ENCODE data around the gene RNF213.
"Not testable (repeated sequence)": the region's sequence is repeated elsewhere in the genome, so short reads cannot be mapped to it uniquely, and the experiment has no call there.

Gene RNF213

DNA sequence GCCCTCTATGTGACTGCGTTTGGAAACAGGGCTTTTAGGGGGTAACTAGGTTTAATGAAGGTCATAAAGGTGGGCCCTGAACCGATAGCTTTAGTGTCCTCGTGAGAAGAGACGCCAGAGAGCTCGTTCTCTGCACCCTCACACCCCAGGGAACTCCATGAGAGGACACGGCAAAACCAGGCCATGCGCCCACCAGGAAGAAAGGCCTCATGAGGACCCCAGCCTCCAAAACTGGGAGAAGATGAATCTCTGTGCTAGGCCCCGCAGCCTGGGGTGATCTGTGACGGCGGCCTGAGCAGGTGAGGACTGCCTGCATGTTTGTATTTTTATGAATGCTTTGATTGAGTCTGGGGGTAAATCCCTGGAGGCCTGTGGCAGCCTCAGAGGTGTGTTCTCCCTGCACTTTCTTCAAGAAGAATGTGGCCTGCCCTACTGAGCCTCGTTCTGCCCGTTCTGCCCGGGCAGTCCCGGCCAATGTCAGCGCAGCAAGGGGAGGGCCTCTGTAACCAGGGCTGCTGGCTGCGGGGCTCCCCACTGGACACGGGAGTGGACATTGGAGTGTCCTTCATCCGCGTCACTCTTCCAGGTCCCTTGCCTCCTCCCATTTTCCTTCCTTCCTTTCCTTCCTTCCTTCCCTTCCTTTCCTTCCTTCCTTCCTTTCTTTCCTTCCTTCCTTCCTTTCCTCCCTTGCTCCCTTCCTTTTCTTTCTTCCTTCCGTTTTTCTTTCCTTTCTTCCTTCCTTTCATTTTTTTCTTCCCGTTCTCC is 6.8 kb upstream of the RNF213 start:
- no peak for DNase-seq

DNA sequence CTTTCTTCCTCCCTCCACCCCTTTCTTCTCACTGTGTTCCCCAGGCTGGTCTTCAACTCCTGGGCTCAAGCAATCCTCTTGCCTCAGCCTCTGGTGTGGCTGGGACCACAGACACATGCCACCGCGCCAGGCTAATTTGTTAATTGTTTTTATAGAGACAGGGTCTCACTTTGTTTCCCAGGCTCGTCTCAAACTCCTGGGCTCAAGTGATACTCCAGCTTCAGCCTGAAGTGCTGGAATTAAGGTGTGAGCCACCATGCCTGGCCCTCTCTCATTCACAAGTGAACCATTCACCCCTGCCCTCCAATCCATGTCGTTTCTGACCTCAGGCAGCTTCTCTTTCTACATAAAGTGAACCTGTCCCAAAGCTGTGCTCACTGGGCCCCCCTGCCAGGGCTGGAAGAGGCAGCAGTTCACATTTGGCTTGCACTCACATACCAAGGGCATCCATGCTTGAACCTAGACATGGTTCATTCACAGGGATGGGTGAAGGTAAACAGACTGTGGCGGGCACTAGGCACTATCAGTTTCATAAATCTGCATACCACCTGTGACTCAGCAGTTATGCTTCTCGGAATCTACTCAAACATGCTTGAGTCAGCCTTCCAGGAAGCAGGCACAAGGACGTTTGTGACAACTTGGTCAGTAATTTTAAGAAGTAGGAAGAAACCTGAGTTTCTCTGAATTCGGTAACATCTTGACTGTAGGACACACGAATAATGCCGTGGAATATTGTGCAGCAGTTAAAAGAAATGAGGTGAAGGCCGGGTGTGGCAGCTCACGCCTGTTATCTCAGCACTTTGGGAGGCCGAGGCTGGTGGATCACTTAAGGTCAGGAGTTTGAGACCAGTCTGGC is 6.0 kb upstream of the RNF213 start:
- no peak for DNase-seq

DNA sequence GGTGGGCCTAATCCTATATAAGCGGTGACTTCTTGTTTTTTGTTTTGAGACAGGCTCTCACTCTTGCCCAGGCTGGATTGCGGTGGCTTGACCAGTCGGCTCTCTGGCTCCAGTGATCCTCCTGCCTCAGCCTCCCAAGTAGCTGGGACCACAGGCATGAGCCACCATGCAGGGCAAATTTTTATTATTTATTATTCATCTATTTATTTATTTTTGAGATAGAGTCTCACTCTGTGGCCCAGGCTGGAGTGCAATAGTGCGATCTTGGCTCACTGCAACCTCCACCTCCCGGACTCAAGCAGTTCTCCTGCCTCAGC is 4.7 kb upstream of the RNF213 start:
- DNase-seq: no peak

DNA sequence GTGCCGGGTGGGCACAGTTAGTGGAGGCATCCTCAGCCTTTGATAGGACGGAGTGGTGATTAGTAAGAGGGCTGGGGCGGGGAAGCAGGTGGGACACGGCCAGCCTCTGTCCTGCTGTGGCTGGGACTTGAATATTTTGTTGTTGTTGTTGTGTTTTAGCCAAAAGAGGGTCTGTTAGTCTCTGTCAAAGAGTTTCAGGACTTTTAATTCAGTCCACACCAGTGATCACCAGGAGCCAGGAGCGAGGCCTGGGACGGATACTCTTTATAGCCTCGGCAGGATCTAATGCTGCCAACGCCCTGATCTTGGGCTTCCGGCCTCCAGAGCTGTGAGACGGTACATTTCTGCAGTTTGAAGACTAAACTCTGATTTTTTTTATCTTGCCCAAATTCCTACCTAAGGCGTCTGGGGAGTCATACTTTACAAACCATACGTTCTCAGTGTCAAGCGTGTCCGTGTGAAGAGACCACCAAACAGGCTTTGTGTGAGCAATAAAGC is 2.9 kb upstream of the RNF213 start:
- DNase-seq: no peak

DNA sequence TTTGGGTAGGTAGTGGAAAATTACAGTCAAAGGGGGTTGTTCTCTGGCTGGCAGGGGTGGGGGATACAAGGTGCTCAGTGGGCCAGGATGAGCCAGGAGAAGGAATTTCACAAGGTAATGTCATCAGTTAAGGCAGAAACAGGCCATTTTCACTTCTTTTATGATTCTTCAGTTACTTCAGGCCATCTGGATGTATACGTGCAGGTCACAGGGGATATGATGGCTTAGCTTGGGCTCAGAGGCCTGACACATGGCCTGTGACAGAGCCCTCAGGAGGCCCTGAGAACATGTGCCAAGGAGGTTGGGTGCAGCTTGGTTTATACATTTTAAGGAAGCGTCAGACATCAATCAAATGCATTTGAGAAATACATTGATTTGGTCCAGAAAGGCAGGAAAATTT is 2.4 kb upstream of the RNF213 start:
- not testable (repeated sequence) for DNase-seq

DNA sequence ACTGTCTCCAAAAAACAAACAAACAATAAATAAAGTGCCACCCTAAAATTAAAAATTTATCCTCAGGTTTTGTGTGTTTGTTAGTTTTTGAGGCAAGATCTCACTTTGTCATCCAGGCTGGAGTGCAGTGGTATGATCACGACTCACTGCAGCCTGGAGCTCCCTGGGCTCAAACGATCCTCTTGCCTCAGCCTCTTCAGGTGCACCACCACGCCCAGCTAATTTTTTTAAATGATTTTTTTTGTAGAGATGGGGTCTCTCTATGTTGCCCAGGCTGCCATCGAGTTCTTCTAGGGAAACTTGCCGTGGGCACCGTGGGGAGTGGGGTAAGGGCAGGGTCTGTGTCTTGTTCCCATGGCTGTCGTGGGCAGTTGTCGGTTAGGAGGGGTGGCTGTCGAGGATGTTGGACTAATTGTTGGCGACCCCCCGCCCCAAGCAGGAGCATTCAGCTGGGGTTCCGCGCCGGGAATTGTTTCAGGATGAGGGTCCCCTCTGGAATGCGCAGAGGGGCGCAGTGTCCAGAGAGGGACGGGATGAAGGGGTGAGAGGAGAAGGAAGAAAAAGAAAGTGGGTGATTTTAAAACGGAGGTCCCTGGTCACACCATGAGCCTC is 1.1 kb upstream of the RNF213 start:
- no peak for DNase-seq

DNA sequence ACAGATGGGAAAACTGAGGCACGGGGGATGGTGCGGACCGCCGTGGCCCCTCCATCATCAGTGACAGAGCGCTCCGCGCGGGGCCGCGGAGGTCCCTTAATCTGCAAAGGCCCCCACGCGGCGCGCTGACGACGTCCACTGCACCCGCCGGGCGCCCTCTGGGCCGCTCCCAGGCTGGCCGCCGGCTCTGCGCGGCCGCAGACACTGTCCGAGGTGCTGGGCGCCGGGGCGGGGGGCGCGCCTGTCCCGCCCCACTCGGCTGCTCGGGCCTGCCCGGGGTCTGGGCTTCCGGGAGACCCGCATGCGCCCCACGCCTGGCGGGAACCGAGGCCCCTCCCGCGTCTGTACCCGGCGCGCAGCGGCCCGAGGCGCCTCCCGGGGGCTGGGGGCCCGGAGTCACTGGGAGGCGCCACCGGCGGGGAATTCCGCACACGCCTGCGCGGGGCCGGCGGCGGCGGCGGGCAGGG is 550 bp upstream of the RNF213 start:
- DNase-seq: peak; percentile 56

DNA sequence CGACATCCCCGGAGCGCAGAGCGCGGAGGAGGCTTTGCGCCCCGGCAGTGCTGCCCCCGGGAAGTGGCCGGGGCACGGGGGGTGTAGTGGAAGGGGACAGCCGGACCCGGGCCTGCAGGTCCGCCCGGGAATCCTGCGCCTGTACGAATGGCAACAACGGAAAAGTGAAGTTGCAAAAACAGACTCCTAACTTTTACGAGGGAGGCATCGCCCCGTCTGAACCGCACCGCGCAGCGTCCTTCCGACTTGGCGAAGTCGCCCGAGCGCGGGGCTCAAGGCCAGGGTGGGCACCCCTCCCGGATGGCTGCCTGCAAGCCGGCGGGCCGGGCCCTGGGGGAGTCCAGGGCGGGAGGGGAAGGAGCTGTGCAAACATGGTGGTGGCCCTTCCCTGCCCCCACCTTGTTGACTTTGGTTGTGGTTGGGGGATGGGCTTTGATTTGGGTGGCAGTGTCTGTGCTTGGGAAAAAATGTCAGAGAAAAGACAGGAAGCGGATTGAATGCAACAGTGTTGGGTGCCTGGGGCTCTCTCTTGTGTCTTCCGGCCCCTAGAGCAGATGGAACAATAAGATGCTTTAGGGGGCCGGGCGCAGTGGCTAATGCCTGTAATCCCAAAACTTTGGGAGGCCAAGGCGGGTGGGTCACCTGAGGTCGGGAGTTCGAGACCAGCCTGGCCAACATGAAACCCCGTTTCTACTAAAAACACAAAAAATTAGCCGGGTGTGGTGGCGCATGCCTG is 675 bp downstream of the RNF213 start:
- peak; percentile 60 for DNase-seq

DNA sequence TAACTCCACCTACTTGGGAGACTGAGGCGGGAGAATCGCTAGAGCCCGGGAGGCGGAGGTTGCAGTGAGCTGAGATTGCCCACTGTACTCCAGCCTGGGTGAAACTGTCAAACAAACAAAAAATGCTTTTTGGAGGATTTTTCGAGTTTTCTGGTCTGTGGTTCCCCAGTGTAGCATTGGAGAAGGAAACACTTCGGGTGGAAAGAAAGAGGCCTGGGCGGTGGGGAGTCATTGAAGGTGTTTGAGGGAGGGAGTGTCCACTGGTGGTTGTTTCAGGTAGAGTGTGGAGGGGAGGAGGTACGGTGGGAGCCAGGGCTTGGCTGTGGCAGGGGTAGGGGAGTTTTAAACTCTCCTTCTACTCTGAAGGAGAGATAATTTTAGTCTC is 1.2 kb downstream of the RNF213 start:
- DNase-seq: no peak

DNA sequence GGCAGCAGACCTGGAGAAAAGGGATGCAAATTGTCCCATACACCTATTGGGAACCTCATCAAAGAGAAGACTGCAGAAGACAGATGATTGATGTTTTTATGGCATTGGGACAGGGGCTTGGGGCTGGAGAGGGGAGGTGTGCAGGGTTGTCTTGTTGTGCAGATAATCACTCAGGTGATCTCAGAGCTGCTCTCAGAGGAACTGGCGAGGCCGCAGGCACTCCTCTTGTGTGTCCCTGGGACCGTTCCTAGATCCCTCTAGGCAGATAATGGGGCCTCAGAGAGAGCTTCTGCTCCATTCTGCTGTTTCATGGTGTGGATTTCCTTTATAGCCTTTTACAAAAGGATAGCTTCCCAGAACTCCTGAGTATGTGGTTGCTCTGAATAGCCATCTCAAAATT is 1.6 kb downstream of the RNF213 start:
- DNase-seq: no peak

DNA sequence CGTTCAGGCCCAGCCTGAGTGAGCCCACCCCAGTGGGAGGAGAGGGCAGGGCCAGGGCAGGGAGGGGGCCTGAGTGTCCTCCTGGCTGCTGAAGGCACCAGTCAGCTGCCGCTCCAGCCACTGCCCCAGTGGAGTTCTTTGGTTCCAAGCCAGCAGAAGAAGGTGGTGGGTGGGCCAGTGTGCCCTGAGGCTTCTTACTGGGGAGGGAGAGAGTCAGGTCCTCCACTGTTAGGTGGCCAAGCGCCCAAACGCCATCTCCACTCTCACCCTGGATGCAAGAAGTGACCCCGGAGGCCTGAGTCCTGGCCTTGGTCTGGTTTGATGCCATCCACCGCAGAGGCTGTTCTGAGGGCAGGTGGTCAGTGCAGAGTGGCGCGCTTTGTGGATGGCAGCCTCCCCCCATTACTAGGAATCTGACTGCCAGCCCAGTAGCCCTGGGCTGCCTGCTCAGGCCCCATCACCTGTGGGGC is 2.2 kb downstream of the RNF213 start:
- DNase-seq: no peak

DNA sequence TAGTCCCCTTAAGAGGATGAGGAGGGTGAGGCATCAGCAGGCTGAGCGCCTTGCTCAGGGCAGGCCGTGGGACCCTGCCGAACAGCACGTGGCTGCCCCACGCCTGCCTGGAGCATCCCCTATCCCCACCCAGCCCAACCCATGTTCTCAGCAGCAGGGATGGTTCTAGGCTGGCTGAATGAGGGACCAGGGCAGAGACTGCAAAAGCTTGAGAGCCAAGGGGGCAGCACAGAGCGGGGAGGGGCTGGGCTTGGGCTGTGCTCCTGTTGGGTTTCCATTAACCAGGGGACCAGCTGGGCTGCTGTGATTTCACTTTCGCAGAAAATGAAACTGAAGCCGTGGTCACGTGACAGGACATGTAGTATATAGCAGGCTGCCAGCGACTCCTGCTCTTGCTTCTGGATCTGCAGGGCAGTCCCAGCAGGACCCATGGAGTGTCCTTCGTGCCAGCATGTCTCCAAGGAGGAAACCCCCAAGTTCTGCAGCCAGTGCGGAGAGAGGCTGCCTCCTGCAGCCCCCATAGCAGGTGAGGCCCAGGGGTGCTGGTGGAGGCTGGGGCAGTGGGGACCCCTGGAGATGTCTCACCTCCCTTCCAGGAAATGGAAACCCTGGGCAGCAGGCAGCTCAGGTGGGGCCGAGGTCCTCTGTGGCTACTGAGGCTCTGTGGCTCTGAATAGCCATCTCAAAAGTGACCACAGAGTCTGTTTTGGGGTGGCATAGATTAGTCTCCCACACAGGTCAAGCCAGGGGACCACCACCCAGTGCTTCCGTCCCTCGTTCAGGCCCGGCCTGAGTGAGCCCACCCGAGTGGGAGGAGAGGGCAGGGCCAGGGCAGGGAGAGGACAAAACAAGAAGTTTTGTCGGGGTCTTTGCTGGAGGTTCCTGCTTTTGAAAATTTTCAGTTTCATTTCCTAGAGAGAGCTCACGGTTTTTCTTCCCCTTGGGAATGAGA is 2.9 kb downstream of the RNF213 start:
- DNase-seq: peak; percentile 52

DNA sequence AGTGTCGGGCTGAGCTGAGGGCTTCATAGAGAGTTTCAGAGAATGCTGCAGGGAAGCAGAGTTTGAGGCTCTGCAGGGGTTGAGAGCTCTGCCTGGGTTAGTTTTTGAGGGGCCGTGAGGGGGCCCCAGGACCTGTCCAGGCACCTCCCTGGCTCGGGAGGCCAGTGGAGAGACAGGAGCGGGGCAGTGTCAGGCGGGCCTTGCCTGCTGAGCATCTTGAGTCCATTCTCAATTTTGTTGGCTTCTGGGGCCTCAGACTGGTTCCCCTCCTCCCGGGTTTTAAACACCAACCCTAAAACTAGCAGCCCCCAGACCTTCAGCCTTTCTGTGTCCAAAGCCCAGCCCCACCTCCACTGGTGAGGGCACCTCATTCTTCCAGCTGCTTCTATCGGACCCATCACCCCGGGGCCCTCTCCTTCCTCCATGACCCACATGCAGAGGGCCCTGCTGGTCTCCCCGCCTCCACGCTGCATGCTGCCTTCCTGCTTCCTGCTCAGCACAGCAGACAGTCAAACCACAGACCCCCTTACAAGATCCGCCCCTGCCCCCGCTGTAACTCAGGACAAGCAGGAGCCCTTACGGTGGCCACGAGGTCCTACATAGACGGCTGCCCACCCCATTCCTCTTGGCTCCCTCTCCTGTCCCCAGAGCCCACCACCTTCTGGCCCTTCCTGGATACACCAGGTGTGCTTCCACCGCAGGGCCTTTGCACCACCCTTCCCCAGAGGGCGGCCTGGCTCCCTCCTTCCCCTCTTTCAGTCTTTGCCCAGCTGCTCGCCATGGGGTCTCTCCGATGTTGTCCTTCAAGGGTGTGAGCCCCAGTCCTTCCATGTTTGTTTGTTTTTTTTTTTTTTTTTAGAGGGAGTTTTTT is 3.8 kb downstream of the RNF213 start:
- no peak for DNase-seq

DNA sequence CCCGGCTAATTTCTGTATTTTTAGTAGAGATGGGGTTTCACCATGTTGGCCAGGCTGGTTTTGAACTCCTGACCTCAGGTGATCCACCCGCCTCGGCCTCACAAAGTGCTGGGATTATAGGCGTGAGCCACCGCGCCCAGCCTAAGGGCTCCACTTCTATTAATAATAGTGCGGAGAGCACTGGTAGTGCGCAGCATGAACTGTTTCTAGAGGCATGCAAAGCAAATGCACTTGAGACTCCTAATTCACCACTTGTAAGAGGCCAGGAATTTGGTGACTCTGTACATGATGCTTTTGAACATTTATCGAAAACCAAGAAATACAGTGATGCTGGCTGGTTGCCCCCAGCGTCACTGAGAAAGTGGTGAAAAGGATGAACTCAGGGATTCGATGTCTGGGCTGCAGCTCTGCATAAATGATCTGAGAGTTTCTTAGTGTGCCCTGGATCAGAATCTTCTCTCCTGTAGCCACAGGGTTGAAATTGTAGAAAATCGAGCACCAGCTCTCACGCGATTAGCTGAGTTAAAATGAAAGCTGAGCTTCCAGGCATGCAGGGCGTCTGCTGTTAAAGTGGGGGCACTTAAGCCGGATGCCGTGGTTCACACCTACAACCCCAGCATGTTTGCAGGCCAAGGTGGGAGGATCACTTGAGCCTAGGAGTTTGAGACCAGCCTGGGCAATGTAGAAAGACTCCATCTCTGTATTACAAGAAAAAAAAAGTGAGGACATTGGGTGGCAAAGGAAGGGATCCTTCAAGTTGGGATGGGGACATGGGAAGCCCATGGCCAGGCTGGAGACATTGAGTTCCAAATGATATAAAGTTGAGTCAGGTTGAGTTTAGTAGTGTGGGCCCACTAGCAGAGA is 4.8 kb downstream of the RNF213 start:
- no peak for DNase-seq

DNA sequence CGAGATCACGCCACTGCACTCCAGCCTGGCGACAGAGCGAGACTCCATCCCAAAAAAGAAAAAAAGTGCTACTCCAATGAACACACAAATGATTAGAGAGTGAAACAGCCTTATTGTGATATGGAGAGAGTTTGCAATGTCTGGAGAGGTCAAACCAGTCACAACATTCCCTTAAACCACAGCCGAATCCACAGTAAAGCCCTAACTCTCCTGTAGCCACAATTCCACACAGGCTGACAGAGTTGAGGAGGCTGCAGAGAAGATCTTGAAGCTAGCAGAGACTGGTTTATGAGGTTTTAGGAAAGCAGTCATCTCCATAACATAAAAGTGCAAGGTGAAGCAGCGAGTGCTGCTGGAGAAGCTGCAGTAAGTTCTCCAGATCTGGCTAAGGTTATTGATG is 6.7 kb downstream of the RNF213 start:
- DNase-seq: no peak

DNA sequence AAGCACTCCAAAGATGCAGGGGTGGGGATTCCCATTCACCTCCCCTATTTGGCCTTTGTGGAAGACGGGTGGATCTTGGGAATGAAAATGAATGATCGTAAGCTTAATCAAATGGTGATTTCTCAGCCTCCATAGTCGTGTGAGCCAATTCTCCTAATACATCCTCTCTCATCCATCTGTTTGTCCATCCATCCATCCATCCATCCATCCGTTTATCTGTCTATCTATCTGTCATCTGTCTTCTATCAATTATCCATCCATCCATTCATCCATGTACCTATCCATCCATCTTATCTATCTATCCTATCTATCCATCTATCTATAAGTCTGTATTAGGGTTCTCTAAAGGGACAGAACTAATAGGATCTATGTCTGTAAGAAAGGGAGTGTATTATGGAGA is 7.8 kb downstream of the RNF213 start:
- no peak for DNase-seq

DNA sequence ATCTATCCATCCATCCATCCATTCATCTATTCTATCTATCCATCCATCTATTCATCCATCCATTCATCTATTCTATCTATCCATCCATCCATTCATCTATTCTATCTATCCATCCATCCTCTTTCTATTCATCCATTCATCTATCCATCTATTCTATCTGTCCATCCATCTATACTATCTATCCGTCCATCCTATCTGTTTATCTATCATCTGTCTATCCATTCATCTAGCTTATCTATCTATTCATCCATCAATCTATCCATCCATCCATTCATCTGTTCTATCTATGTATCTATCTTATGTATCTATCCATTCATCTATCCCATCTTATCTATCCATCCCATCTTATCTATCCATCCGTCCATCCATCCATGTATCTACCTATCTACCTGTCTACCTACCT is 8.8 kb downstream of the RNF213 start:
- DNase-seq: no peak

DNA sequence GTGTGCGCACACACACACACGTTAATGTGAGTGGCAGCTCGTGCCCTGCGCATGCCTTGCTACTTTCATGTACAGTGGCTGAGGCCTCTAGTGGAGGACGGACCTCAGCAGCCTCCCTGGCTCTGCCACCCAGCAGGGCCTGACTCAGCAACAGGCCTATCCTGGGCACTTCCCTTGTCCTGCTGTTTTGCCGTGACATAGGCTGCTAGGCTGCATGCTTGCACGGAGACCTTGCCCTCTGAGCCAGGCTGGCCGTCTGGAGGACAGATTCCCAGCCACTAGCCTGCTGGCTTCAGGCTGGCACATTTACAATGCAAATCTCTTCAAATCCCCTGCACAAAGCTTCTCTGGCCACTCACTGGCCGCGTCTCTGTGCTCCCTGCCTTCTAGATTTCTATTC is 9.5 kb downstream of the RNF213 start:
- no peak for DNase-seq

DNA sequence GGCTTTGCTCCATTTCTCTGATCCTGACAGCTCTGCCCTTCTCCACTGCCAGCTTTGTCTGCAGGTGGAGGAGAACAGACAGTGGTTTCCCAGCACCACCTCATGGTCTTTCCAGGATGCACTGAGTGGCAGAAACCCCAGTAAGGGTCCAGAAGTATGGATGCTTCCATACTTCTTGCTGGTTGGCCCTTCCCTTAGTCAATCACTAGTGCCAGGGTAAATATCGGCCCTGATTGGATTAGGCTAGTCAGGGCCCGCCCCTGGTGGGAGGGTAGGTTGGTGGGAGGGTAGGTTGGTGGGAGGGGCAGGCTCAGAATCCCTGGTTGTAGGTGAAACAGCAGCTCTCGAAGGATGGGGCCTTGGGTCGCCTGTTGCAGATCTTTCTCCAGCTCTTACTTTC is 10.2 kb downstream of the RNF213 start:
- no peak for DNase-seq

DNA sequence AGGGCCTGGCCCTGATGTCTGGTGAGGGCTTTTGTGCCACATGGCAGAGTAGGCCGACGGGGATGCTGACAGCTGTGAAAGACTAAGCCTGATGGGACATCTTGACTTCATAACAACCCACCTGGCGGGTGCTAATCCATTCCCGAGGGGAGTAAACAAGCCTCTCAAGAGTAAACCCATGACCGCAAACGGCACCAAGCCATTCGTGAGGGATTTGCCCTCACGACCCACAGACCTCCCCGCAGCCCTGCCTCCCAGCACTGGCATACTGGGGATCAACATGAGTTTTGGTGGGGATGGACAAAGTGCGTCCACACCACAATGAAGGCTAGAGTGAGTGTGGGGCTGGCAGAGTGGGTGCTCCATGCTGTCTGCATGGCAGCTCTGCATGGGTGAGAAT is 11.7 kb downstream of the RNF213 start:
- DNase-seq: no peak
